D721Med (cell line): ENCODE data around the gene TBCB.

Experiments
- DNase-seq: peaks from one replicate; pipeline ENCODE4 v3.0.0; 2011; ENCODE audit warnings: low spot score; ENCODE audit not compliant: insufficient read length
- FAIRE-seq: peaks from 2 replicates; lab custom pipeline; 2011; peaks lifted over from hg19 to GRCh38; lab: Jason Lieb, UNC
- CTCF ChIP-seq: IDR thresholded peaks from 2 replicates; pipeline ENCODE4 v1.5.1; 2012; ENCODE audit warnings: mild to moderate bottlenecking, control low read depth; ENCODE audit not compliant: insufficient read depth; ENCODE audit errors: missing control alignments

The TBCB gene

GRCh38 chr19:36112678-36113077, 2.6 kb upstream of the TBCB start:
- no peak for FAIRE-seq
- DNase-seq = no peak

GRCh38 chr19:36113425-36113824, 1.8 kb upstream of the TBCB start:
- no peak for FAIRE-seq
- no peak for DNase-seq
- no peak for TF ChIP-seq CTCF

More at GRCh38 chr19:36112678-36113077, 2.6 kb upstream of the TBCB start:
- no peak for TF ChIP-seq CTCF

GRCh38 chr19:36113894-36114720, 1.2 kb upstream of the TBCB start:
- no peak for TF ChIP-seq CTCF
- DNase-seq (no peak), FAIRE-seq (no peak)

- no peak for TF ChIP-seq CTCF
- DNase-seq (peak; percentile 81), FAIRE-seq (no peak)
Measured at GRCh38 chr19:36114721-36115452, 381 bp upstream of the TBCB start, which contains the start of gene POLR2I. TSS of gene POLR2I (minus strand) at chr19:36114875. CDS start at chr19:36114856, 19 bp downstream.

GRCh38 chr19:36116344-36116637, 1.0 kb downstream of the TBCB start:
- no peak for DNase-seq
- FAIRE-seq = no peak
- TF ChIP-seq CTCF = no peak

GRCh38 chr19:36120092-36120983, 5.1 kb downstream of the TBCB start:
- no peak for DNase-seq
- FAIRE-seq = no peak
- no peak for TF ChIP-seq CTCF
